A673 (cell line): ENCODE measurements around the gene CCDC30. TPM values are rescaled to one million over a fixed set of nuclear protein-coding genes. Genes with fewer than 3 reads are reported as not detected.

Experiments
- BruUV-seq: library from RNA; stranded (reverse); fragments of 400-500 nt; replicated peaks from 2 replicates; lab custom pipeline; 2021; lab: Mats Ljungman, UMichigan
- CTCF ChIA-PET: fragments of 300-600 bp; sonication (Branson Sonifier 250); formaldehyde crosslinking; loops from one replicate; lab custom pipeline; 2022; ENCODE audit warnings: antibody characterized with exemption; lab: Charles Lee
- POLR2A ChIA-PET: fragments of 300-600 bp; sonication (Branson Sonifier 250); formaldehyde crosslinking; loops from one replicate; lab custom pipeline; 2022; ENCODE audit warnings: antibody characterized with exemption; ENCODE audit not compliant: low non-redundant PET; lab: Charles Lee
- DNase-seq: peaks from one replicate; pipeline ENCODE4 v3.0.0-alpha.2; 2015; ENCODE audit warnings: low spot score
- H3K27ac ChIP-seq: fragments of 200-600 bp; sonication (generic); 2 replicates; pipeline ENCODE4 v1.5.1; 2016; ENCODE audit warnings: mixed run types, low read depth, mild to moderate bottlenecking, mixed read lengths, antibody characterized with exemption, low read length; ENCODE audit not compliant: poor library complexity, severe bottlenecking
- H3K27me3 ChIP-seq: fragments of 200-600 bp; sonication (generic); replicated peaks from 2 replicates; pipeline ENCODE4 v1.6.1; 2017; ENCODE audit warnings: mixed run types, low read depth, mild to moderate bottlenecking, mixed read lengths, antibody characterized with exemption, low read length; ENCODE audit not compliant: insufficient read depth, poor library complexity
- H3K36me3 ChIP-seq: fragments of 200-600 bp; sonication (generic); 2 replicates; pipeline ENCODE4 v1.6.1; 2016; ENCODE audit warnings: mixed run types, mild to moderate bottlenecking, mixed read lengths, antibody characterized with exemption, low read length; ENCODE audit not compliant: insufficient read depth, poor library complexity, severe bottlenecking
- H3K4me1 ChIP-seq: fragments of 200-600 bp; sonication (generic); 2 replicates; pipeline ENCODE4 v1.6.1; 2017; ENCODE audit warnings: mixed run types, mild to moderate bottlenecking, mixed read lengths, antibody characterized with exemption, low read length; ENCODE audit not compliant: insufficient read depth, poor library complexity, severe bottlenecking
- H3K4me3 ChIP-seq: fragments of 200-600 bp; sonication (generic); 2 replicates; pipeline ENCODE4 v1.5.1; 2016; ENCODE audit warnings: low read depth, mixed run types, mild to moderate bottlenecking, mixed read lengths, low read length; ENCODE audit not compliant: poor library complexity, severe bottlenecking
- H3K9me3 ChIP-seq: fragments of 200-600 bp; sonication (generic); 2 replicates; pipeline ENCODE4 v1.6.1; 2016; ENCODE audit warnings: mixed run types, low read depth, mild to moderate bottlenecking, mixed read lengths, antibody characterized with exemption, low read length; ENCODE audit not compliant: poor library complexity, severe bottlenecking
- EZH2 ChIP-seq: fragments of 200-600 bp; sonication (generic); IDR thresholded peaks from 2 replicates; pipeline ENCODE4 v1.6.1; 2017; ENCODE audit warnings: borderline replicate concordance, low read depth, mild to moderate bottlenecking, mixed read lengths, antibody characterized with exemption, low read length; ENCODE audit not compliant: poor library complexity, severe bottlenecking
- intact Hi-C: fragments of 100-400 bp; cut with micrococcal nuclease; formaldehyde crosslinking; loops from one replicate; pipeline ENCODE4 v1.10.0; 2022; ENCODE audit not compliant: unreplicated experiment
- total RNA-seq: library from RNA; stranded (reverse); gene quantifications from 2 replicates; pipeline ENCODE4 v1.2.3, GENCODE V29; 2021
- TF ChIP-seq, protein P1 (sequence below): fragments of 300-800, 200-600 bp; sonication (generic); conservative IDR thresholded peaks from 2 replicates; pipeline ENCODE4 v1.5.1; 2017; ENCODE audit warnings: low read depth, mild to moderate bottlenecking, antibody characterized with exemption, low read length, moderate library complexity, mixed read lengths

Gene CCDC30
- total RNA-seq, 1 experiment from 2014 or later: 4.8 TPM

DNA sequence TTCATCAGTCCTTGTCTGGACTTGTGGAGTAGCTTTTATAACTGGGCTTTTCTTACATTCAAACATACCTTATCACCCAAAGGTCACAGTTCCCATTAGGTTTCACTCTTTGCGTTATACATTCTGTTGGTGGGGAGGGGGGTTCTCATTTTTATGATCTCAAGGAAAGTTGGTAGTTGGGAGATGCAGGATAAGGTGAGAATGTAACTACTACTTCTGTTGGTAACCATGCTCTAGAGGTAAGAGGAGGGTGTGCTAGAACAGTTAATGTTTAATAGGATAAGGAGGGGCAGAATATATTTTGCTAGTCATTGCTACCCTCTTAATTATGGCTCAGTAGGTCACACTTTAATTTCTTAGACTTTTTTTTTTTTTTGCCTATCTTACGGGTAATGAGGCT is 229.8 kb downstream of the CCDC30 start:
- no peak for DNase-seq
- no peaks in the 10 kb centered on the region for H3K27me3 ChIP-seq
- ChIA-PET POLR2A (no interaction called here), CTCF (no interaction called here)
- intact Hi-C loops: no loop called here
- H3K36me3 ChIP-seq: peaks cover 71% of the 10 kb centered on the region
- TF ChIP-seq EZH2: no peak
- TF ChIP-seq, protein P1, sequence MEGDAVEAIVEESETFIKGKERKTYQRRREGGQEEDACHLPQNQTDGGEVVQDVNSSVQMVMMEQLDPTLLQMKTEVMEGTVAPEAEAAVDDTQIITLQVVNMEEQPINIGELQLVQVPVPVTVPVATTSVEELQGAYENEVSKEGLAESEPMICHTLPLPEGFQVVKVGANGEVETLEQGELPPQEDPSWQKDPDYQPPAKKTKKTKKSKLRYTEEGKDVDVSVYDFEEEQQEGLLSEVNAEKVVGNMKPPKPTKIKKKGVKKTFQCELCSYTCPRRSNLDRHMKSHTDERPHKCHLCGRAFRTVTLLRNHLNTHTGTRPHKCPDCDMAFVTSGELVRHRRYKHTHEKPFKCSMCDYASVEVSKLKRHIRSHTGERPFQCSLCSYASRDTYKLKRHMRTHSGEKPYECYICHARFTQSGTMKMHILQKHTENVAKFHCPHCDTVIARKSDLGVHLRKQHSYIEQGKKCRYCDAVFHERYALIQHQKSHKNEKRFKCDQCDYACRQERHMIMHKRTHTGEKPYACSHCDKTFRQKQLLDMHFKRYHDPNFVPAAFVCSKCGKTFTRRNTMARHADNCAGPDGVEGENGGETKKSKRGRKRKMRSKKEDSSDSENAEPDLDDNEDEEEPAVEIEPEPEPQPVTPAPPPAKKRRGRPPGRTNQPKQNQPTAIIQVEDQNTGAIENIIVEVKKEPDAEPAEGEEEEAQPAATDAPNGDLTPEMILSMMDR: no peak
- no peaks in the 10 kb centered on the region for H3K9me3 ChIP-seq
- H3K4me3 ChIP-seq: no peak overlapping the region
- no TSS peak for BruUV-seq
- peaks cover 12% of the 10 kb centered on the region for H3K4me1 ChIP-seq
- H3K27ac ChIP-seq: no peak overlapping the region

DNA sequence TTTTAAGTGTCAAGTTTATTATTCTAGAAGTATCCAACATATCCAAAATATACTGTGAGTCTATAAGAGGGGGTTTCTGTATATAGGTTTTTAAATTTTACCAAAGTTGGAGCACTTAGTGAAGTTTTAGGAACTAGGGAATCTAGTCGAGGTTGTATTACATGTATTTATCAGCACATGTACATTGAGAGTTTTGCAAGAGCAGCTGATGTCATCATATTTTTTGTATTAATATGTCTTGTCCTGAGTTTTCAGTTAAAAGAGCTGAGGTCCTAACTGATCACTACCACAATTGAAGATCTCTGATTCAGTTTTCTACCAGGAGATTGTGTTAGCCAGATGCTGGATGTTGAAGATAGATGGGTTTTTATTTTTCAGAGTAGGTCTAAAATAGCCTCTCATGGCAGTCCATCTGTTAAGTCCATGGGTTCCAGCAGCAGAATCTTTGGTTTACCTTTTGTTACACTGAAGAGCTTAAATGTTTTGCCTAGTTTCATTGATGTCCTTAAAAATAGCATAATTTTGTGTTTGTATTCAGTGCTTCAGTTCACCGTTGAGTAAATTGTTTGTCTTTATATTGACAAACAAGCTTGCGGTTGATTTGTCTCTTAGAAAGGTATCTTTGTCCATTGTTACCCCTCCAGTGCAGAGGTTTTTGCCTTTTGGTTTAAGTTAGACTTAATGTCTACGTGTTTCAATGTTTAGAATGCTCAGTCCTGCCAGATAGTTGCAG is 235.2 kb downstream of the CCDC30 start:
- H3K27me3 ChIP-seq: no peaks in the 10 kb centered on the region
- H3K4me1 ChIP-seq: no peaks in the 10 kb centered on the region
- no peak for DNase-seq
- CTCF ChIA-PET: no interaction called here
- H3K36me3 ChIP-seq: peaks cover 100% of the 10 kb centered on the region
- intact Hi-C loops: no loop called here
- no peak overlapping the region for H3K27ac ChIP-seq
- H3K9me3 ChIP-seq: no peaks in the 10 kb centered on the region
- POLR2A ChIA-PET: no interaction called here
- BruUV-seq: no TSS peak
- no peak overlapping the region for H3K4me3 ChIP-seq
- no peak for TF ChIP-seq EZH2

DNA sequence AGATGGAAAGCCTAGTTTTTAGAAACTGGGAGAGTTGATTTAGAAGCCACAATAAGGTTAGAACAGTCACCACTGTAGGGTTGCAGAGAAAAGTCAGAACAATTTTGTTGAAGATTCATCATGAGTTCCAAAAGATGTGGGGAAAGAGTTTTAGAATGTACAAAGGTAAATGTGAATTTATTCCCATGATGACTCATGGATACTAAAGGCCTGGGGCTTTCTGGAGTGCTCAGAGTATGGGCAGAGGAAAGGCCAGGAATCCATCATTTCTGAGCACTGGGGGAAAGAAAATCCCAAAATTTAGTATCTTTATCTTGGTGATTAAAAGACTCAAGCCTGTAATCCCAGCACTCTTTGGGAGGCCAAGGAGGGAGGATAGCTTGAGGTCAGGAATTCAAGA is 236.9 kb downstream of the CCDC30 start:
- no peak for TF ChIP-seq EZH2
- TF ChIP-seq, protein P1: no peak
- Histone ChIP-seq H3K9me3 (no peaks in the 10 kb centered on the region), H3K36me3 (peaks cover 98% of the 10 kb centered on the region), H3K27me3 (no peaks in the 10 kb centered on the region), H3K27ac (no peak overlapping the region), H3K4me3 (no peak overlapping the region), H3K4me1 (no peaks in the 10 kb centered on the region)
- no peak for DNase-seq
- BruUV-seq: no TSS peak
- intact Hi-C loops: no loop called here
- CTCF ChIA-PET: no interaction called here
- POLR2A ChIA-PET: no interaction called here
